GM21576 (cell line): ENCODE data around the gene AIF1L.

Experiments used
- ATAC-seq: cut with Tn5 transposase; IDR thresholded peaks from one replicate; pipeline ENCODE4 v1.9.1; 2021; ENCODE audit warnings: mild to moderate bottlenecking, moderate library complexity; ENCODE audit not compliant: unreplicated experiment

The AIF1L gene

DNA sequence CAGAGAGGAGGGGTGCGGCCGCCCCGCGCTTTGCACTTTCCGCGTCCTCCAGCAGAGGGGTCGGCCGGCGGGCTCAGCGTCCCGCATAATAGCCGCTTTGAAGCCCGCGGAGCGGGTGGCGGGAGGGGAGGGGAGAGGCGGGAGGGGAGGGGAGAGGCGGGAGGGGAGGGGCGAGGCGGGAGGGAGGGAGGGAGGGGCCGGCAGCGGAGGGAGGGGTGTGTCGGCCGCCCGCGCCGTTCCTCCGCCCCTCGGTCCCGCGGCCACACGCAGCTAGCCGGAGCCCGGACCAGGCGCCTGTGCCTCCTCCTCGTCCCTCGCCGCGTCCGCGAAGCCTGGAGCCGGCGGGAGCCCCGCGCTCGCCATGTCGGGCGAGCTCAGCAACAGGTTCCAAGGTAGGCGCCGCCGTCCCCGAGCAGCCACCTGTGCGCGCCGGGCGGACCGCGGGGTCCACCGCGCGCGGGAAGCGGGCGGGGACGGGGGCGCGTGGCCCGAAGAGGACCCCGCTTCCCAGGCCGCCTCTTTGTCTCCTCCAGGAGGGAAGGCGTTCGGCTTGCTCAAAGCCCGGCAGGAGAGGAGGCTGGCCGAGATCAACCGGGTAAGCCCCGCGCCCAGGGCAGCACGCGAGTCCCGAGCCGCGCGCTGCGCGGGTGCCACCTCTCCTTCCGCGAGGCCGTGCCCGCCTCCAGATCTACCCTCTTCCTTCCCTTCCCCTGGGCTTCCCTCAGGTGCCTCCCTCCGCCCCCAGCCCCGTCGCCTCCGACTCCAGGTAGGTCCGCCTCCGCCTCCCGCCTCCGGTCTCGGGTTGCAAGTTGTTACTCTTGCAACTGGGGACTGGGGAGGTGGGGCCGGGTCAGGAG is at the start of gene AIF1L:
Gene AIF1L (plus strand): TSS at position 263 of the 857 bp plus-strand sequence. CDS start 99 bp downstream, at position 362.
- ATAC-seq, result no peak

DNA sequence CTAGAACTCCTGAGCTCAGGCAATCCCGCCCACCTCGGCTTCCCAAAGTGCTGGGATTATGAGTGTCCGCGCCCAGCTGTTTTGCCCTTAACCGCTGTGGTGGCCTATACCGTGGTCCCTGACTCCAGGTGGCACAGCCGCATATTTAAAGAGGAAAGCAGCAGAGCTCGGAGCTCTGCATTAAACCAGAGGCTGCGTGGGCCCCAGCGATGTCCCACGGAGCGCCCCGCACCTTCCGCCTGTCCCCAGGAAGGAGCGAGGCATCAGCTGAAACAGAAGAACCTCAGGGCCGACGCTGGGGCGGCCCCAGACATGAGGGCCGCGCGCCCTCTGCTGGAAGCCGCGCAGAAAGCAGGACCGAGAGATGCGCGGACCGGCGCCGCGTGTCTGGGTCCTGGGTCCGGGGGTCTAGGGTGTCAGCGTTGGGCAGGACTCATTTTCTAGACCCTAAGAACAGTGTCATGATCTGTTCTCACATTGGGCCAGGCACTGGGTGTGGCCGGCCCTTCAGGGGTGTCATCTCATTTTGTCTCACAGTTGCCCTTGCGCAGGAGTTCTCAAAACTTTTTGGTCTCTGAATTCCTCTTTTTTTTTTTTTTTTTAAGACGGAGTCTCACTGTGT is 49.6 kb upstream of the AIF1L start:
- no peak for ATAC-seq

DNA sequence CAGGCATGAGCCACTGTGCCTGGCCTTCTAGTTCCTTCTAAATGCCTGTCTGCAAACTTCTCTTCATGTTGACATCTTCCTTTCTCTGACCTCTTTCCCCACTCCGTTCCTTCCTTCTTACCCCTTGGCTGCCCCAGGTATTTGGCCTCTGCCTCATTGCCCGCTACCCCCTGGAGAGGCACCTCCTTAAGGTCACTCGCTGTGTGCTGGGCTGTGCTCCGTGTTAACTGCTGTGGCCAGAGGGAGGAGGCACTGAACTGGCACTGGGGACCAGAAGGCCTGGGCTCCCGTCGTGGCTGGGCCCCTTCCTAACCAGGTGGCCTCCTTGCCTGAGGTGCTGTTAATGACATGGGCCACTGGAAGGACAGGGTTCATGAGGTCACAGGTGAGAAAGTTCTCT is 48.0 kb upstream of the AIF1L start:
- ATAC-seq, result no peak

DNA sequence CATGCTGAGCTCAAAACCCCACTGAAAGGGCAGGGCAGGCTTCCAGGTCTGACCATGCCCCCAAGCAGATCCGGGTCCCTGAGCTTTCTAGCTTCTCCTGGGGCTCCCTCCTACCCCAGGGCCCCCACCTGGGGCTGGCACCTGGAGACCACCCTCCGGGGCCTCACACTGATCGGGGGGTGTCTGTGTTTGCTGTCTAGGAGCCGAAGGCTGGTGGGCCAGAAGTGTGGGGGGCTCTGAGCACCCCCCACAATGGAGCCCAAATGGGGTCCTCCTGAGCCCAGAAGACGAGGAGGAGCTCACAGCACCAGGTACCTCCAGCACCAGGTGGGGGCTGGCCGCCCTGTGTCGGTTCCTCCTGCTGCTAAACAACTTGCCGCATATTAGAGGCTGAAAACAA is 47.5 kb upstream of the AIF1L start:
- no peak for ATAC-seq

- no peak for ATAC-seq
Observed at GRCh38 chr9:131049829-131050715, 46.3 kb upstream of the AIF1L start.

- ATAC-seq, result no peak
Observed at GRCh38 chr9:131050831-131051230, 45.5 kb upstream of the AIF1L start.

GRCh38 chr9:131051592-131052517 is 44.5 kb upstream of the AIF1L start:
- ATAC-seq, result no peak

DNA sequence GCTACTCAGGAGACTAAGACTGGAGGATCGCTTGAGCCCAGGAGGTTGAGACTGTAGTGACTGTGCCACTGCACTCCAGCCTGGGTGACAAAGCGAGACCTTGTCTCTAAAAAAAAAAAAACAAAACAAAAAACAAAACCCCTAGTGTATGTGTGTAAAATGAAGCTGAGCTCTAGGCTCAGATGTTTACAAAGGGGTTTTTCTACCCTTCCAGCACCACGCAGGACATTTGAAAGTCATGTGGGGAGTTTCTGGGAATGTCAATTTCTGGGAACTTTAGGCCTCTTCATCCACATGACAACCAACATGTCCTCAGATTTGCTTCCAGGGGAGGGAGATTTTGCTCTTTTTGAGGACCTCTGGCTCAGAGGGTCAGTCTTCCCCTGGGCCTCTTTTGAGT is 42.4 kb upstream of the AIF1L start:
- ATAC-seq, result no peak

DNA sequence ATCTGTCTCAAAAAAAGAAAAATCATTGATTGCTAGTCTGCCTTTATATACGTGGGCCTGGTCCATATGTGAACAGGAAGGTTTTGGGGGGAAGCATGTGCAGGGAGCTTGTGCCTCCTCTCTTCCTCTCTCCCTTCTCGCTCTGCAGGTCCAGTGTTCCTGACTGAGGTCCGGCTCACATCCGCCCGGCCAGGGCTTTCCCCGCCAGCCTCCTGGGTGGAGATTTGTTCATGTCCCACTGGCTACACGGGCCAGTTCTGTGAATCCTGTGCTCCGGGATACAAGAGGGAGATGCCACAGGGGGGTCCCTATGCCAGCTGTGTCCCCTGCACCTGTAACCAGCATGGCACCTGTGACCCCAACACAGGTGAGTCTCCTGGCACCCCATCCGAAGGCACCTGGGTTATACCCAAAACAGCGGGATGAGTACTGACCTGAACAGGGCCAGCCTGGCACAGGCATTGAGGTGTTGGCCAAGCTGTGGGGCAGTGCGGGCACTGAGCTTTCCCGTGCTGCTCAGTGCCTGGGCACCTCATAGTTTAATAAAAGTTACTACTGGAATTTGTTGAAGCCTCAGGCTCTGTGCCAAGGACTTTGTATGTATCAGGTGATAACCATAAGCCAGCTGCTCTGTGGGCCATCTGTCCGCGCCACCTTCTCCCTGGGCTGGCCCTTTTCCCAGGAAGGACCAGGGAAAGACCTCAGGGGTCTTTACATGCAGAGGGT is 39.4 kb upstream of the AIF1L start:
- no peak for ATAC-seq

GRCh38 chr9:131060900-131061630 is 35.3 kb upstream of the AIF1L start:
- no peak for ATAC-seq

DNA sequence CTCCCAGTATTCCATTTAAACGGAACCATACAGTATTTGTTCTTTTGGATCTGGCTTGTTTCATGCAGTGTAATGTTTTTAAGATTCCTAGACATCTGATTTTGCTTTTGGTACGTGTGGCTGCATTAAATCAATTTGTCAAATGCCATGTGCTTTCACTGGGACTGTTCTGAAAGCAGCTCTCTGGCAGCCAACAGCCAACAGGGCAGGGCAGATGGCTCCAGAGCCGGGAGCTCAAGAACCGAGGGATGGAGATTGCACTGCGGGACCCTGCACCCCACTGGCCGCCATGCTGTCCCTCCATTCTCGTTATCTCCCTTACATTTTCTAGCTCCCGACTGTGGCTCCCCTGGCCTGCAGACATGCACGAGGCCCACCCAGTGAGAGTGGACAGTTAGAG is 33.4 kb upstream of the AIF1L start:
- no peak for ATAC-seq

DNA sequence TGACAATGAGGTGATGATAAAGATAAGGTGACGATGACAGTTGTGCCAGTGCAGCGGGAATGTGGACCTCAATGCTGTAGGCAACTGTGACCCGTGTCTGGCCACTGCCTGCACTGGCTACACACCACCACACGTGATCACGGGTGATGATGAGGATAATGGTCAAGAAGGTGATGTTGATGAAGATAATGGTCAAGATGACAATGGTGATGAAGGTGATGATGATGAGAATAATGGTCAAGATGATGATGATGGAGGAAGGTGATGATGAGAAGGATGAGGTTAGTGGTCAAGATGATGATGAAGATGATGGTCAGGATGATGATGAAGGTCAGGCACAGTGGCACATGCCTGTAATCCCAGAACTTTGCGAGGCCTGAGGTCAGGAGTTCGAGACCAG is 30.7 kb upstream of the AIF1L start:
- no peak for ATAC-seq

DNA sequence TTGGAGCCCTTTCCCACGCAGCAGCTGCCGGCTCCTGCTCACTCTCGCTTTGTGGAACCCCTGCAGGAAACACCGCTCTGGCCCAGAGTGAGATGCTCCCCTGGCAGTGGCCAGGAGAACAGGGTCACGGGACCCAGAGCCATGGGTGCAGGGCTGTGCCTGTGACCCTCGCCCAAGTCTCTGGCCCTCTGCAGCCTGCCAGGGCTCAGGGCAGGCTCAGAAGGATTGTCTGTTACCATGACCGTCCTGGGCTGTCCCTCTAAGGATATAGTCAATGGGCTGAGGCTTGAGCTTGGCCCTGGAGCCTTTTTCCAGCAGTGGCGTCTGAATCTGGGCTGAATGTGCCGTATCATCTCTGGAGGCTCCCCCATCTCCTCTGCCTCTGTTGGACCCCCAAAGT is 28.7 kb upstream of the AIF1L start:
- no peak for ATAC-seq

GRCh38 chr9:131068076-131068816 is 28.1 kb upstream of the AIF1L start:
- no peak for ATAC-seq

DNA sequence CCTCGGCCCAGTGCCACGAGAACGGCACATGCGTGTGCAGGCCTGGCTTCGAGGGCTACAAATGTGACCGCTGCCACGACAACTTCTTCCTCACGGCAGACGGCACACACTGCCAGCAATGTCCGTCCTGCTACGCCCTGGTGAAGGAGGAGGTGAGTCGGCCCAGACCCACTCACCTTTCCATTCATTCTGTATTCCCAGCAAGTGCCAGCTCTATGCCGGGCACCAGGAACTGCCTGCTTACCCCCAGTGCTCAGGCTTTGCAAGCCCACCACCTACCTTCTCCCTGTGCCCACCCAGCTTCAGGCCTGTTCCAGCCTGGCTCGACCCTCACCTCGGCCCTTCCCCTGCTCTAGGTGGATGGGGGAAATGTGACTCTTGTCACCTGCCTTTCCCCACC is 26.6 kb upstream of the AIF1L start:
- no peak for ATAC-seq

GRCh38 chr9:131072107-131072870 is 24.0 kb upstream of the AIF1L start:
- no peak for ATAC-seq

- ATAC-seq, result no peak
Observed at GRCh38 chr9:131072871-131073237, 23.5 kb upstream of the AIF1L start.
